Spleen (tissue), 11 donors: ENCODE data around the gene FOXE3. TPM values are rescaled to one million over a fixed set of nuclear protein-coding genes. Genes with fewer than 3 reads are reported as not detected.
A peak's percentile ranks its signal among the peaks of the same experiment; 100 is the strongest.

Experiments used
- DNase-seq: peaks from one replicate; pipeline ENCODE4 v3.0.0-alpha.2; 2020
- H3K27ac ChIP-seq, 8 donors: fragments of 200-600 bp; sonication (generic) in 7 of 8; 1 replicate in 4 of 8; 2 replicates in 4 of 8; pipeline versions ENCODE4 v1.5.0 to v1.8.0; 2016 to 2021; ENCODE audit warnings: inconsistent platforms in 4 of 8, mild to moderate bottlenecking in 4 of 8, moderate library complexity in 1 of 8
- H3K27me3 ChIP-seq, 7 donors: fragments of 200-600 bp; sonication (generic) in 6 of 7; replicated peaks in 1 of 7; 1 replicate in 4 of 7; 2 replicates in 3 of 7; pipeline versions ENCODE4 v1.5.0 to v1.8.0; 2016 to 2021; ENCODE audit warnings: inconsistent platforms in 3 of 7, mild to moderate bottlenecking in 1 of 7
- H3K36me3 ChIP-seq, 6 donors: fragments of 200-600 bp; sonication (generic) in 5 of 6; 1 replicate in 4 of 6; 2 replicates in 2 of 6; pipeline versions ENCODE4 v1.5.0 to v1.8.0; 2016 to 2021; ENCODE audit warnings: inconsistent platforms in 2 of 6
- H3K4me1 ChIP-seq, 6 donors: fragments of 200-600 bp; sonication (generic) in 5 of 6; 1 replicate in 3 of 6; 2 replicates in 3 of 6; pipeline versions ENCODE4 v1.5.0 to v1.8.0; 2016 to 2021; ENCODE audit warnings: inconsistent platforms in 3 of 6
- H3K4me3 ChIP-seq, 8 donors: fragments of 200-600 bp; sonication (generic) in 7 of 8; 1 replicate in 4 of 8; 2 replicates in 4 of 8; pipeline versions ENCODE4 v1.5.0 to v1.8.0; 2016 to 2021; ENCODE audit warnings: inconsistent platforms in 4 of 8, mild to moderate bottlenecking in 4 of 8, moderate library complexity in 2 of 8
- H3K9me3 ChIP-seq, 8 donors: fragments of 200-600 bp; sonication (generic) in 7 of 8; 1 replicate in 4 of 8; 2 replicates in 4 of 8; pipeline versions ENCODE4 v1.5.0 to v1.8.0; 2016 to 2021; ENCODE audit warnings: inconsistent platforms in 4 of 8
- POLR2A ChIP-seq, 3 donors: fragments of 450-650 bp; IDR thresholded peaks; one replicate each; pipeline ENCODE4 v1.5.1; 2017; ENCODE audit warnings: antibody characterized with exemption in 3 of 3, mild to moderate bottlenecking in 1 of 3
- POLR2AphosphoS5 ChIP-seq, 3 donors: sonication (generic); formaldehyde crosslinking; IDR thresholded peaks; one replicate each; pipeline ENCODE4 v1.5.1; 2017; ENCODE audit warnings: antibody characterized with exemption in 3 of 3
- WGBS, 5 donors: extraction: QIAGEN DNeasy Blood & Tissue Kit in 3 of 5; methylation state at CpG; one replicate each; pipeline versions ENCODE4 v1.1.5 to v1.1.7; 2013 to 2018; 5-methylcytosine and 5-hydroxymethylcytosine counted together
- intact Hi-C: fragments of 100-400 bp; cut with DNase I; formaldehyde crosslinking; loops from one replicate; pipeline ENCODE4 v1.15.0; 2023; ENCODE audit warnings: low total_unique reads
- polyA plus RNA-seq, 3 donors: library from polyadenylated mRNA; stranded (reverse); fragments of 200-250 nt; gene quantifications; one replicate each; pipeline ENCODE4 v1.2.1, GENCODE V29; 2013
- total RNA-seq, 7 donors: library from RNA; depleted of rRNA in 3 of 7; stranded (reverse); fragments of >200 nt in 3 of 7; fragmentation: NEBNext Ultra II Directional in 4 of 7; extraction: Animal tissue kit (Norgen Biotek cat#: 25700) in 4 of 7; gene quantifications; one replicate each; pipeline versions ENCODE4 v1.1.0 to v1.2.1, GENCODE V29; 2016 to 2021
- TF ChIP-seq, protein P1 (sequence below), 11 experiments: fragments of 200-600 bp in 7 of 11; fragments of 450-650 bp in 4 of 11; sonication (generic) in 4 of 11; IDR thresholded peaks in 8 of 11; conservative IDR thresholded peaks in 3 of 11; 1 replicate in 7 of 11; 2 replicates in 4 of 11; pipeline versions ENCODE4 v1.4.0 to v1.8.0; 2016 to 2021; ENCODE audit warnings: antibody characterized with exemption in 11 of 11, inconsistent platforms in 4 of 11, mild to moderate bottlenecking in 1 of 11
- donor health status: healthy with polysubstance abuse.
- donor health status: DM: no; HTN: no; CAD: no; lungs with moderate emphysema.
- donor health status: DM: no; HTN: no; CAD: no.
- donor health status: Bipolar disorder and iron deficiency.
- donor health status: healthy.
- donor health status: DM: no; HTN: no; CAD: no.
- donor health status: DM: yes; HTN: yes; CAD: no.

The FOXE3 gene
- total and polyA plus RNA-seq, 10 donors = not detected

DNA sequence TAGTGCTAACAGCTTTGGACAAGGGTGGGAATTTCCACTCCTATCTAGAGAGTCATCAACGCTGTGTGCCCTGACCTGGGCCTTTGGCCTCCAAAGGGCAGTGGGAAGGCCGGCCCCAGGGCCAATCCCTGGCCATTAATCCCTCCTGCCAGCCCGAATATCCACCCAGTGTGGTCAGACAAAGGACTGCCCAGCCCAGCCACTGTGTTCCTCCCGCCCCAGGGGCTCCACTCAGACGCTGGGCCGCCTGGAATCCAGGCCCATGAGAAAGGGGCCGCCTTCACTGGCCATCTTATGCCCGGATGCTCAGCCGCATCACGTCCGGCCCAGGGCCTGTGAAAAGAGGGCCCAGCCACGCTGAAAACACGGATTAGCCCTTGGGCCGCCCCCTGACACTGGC, 3.6 kb upstream of the FOXE3 start:
- DNase-seq = no peak
- H3K27ac ChIP-seq = no peak overlapping the region
- no peak for TF ChIP-seq POLR2A (IDR thresholded peaks at IDR 0.05)
- no peak for TF ChIP-seq POLR2AphosphoS5 (IDR thresholded peaks at IDR 0.05)
- TF ChIP-seq, protein P1, sequence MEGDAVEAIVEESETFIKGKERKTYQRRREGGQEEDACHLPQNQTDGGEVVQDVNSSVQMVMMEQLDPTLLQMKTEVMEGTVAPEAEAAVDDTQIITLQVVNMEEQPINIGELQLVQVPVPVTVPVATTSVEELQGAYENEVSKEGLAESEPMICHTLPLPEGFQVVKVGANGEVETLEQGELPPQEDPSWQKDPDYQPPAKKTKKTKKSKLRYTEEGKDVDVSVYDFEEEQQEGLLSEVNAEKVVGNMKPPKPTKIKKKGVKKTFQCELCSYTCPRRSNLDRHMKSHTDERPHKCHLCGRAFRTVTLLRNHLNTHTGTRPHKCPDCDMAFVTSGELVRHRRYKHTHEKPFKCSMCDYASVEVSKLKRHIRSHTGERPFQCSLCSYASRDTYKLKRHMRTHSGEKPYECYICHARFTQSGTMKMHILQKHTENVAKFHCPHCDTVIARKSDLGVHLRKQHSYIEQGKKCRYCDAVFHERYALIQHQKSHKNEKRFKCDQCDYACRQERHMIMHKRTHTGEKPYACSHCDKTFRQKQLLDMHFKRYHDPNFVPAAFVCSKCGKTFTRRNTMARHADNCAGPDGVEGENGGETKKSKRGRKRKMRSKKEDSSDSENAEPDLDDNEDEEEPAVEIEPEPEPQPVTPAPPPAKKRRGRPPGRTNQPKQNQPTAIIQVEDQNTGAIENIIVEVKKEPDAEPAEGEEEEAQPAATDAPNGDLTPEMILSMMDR (IDR thresholded peaks at IDR 0.05 in 8 of 11, conservative IDR thresholded peaks at IDR 0.05 in 3 of 11) = no peak
- H3K9me3 ChIP-seq = no peaks in the 10 kb centered on the region
- no peaks in the 10 kb centered on the region for H3K36me3 ChIP-seq
- intact Hi-C loops = no loop called here
- peaks cover 0 to 38% (median 26%) of the 10 kb centered on the region in 7 donors for H3K27me3 ChIP-seq
- H3K4me1 ChIP-seq = peaks cover 0 to 8% (median 4%) of the 10 kb centered on the region in 6 donors
- H3K4me3 ChIP-seq = no peak overlapping the region
- WGBS, 5 donors = 87 to 96% (median 91%) methylated on average over 3 to 14 of the region's 14 CpGs

DNA sequence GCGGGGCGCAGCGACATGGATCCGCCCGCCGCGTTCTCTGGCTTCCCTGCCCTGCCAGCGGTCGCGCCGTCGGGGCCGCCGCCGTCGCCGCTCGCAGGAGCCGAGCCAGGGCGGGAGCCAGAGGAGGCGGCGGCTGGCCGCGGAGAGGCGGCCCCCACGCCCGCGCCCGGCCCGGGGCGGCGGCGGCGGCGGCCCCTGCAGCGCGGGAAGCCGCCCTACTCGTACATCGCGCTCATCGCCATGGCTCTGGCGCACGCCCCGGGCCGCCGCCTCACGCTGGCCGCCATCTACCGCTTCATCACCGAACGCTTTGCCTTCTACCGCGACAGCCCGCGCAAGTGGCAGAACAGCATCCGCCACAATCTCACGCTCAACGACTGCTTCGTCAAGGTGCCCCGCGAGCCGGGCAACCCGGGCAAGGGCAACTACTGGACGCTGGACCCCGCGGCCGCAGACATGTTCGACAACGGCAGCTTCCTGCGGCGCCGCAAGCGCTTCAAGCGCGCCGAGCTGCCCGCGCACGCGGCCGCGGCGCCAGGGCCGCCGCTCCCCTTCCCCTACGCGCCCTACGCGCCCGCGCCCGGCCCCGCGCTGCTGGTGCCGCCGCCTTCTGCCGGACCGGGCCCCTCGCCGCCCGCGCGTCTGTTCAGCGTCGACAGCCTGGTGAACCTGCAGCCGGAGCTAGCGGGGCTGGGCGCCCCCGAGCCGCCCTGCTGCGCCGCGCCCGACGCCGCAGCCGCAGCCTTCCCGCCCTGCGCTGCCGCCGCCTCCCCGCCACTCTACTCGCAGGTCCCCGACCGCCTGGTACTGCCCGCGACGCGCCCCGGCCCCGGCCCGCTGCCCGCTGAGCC, 459 bp downstream of the FOXE3 start:
- WGBS, 5 donors = 2 to 11% (median 3%) methylated on average over 28 to 134 of the region's 134 CpGs
- no peak for DNase-seq
- Histone ChIP-seq H3K9me3 (no peaks in the 10 kb centered on the region), H3K4me1 (peaks cover 0 to 8% (median 4%) of the 10 kb centered on the region in 6 donors), H3K27ac (no peak overlapping the region), H3K27me3 (peaks cover 0 to 71% (median 37%) of the 10 kb centered on the region in 7 donors), H3K4me3 (peak overlapping the region in 2 of 8 donors; percentile 16 to 60), H3K36me3 (no peaks in the 10 kb centered on the region)
- intact Hi-C loops = no loop called here
- no peak for TF ChIP-seq POLR2AphosphoS5 (IDR thresholded peaks at IDR 0.05)
- TF ChIP-seq, protein P1 (IDR thresholded peaks at IDR 0.05 in 8 of 11, conservative IDR thresholded peaks at IDR 0.05 in 3 of 11) = no peak
- TF ChIP-seq POLR2A (IDR thresholded peaks at IDR 0.05) = no peak

DNA sequence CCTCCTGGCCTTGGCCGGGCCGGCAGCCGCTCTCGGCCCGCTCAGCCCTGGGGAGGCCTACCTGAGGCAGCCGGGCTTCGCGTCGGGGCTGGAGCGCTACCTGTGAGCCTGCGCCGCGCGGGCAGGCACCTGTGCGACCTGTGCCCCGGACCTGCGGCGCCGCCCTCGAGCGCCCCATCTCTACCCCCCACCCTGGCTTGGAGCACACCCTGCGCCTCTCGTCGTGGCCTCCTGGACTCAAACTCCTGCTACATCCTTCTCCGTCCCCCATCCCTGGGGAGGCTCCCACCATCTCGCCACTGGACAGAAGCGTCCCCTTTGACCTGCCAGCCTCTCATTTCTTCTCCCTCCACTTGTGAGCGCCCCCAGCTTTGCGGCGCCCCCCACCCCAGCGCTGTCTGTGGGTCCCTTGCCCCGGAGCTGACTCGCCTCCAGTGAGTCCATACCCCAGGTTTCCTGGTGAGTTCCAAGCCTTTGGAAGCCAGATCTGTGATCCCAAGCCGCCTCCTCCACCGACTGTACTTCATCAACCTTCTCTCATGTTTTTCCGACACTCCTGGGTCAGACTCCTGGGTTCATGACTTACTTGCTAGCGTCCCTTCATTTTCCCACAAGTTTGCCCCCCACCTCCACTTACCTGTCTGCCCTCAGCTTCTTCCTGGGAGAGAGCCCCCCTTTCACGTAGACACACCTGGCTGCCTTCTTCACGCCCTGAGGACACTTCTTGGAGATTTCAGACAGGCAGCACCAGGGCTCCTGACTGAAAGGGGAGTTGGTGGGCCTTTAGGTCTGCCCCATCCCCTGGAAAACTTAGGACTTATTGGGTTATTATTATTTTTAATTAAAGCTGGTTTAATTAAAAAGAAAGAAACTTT, 1.3 kb downstream of the FOXE3 start:
- TF ChIP-seq, protein P1 (IDR thresholded peaks at IDR 0.05 in 8 of 11, conservative IDR thresholded peaks at IDR 0.05 in 3 of 11) = no peak
- no peak for TF ChIP-seq POLR2AphosphoS5 (IDR thresholded peaks at IDR 0.05)
- no peak for TF ChIP-seq POLR2A (IDR thresholded peaks at IDR 0.05)
- Histone ChIP-seq H3K27me3 (peaks cover 0 to 73% (median 37%) of the 10 kb centered on the region in 7 donors), H3K4me3 (peak overlapping the region in 2 of 8 donors; percentile 16 to 60), H3K36me3 (no peaks in the 10 kb centered on the region), H3K4me1 (peaks cover 0 to 8% (median 4%) of the 10 kb centered on the region in 6 donors), H3K9me3 (no peaks in the 10 kb centered on the region), H3K27ac (no peak overlapping the region)
- 35 to 62% (median 41%) methylated on average over 23 to 39 of the region's 39 CpGs for WGBS, 5 donors
- DNase-seq = no peak
- intact Hi-C loops = no loop called here
